ENCODE results near the gene PLCB1.

The PLCB1 gene

GRCh38 chr20:8519887-8520286 is 387.8 kb downstream of the PLCB1 start:
- Histone ChIP-seq H3K36me3 (no peaks in the 10 kb centered on the region), H3K27ac (no peak overlapping the region), H3K4me3 (no peak overlapping the region), H3K27me3 (no peaks in the 10 kb centered on the region), H3K4me1 (no peaks in the 10 kb centered on the region), H3K9me3 (no peaks in the 10 kb centered on the region)
- intact Hi-C loops (cut with DNase I; ENCODE audit: low total_unique reads), result no loop called here
- no peak for TF ChIP-seq CTCF (IDR thresholded peaks at IDR 0.05)
- no peak for DNase-seq

GRCh38 chr20:8522168-8522567 is 390.1 kb downstream of the PLCB1 start:
- Histone ChIP-seq H3K9me3 (no peaks in the 10 kb centered on the region), H3K27me3 (no peaks in the 10 kb centered on the region), H3K4me3 (no peak overlapping the region), H3K36me3 (no peaks in the 10 kb centered on the region), H3K4me1 (no peaks in the 10 kb centered on the region), H3K27ac (no peak overlapping the region)
- TF ChIP-seq CTCF (IDR thresholded peaks at IDR 0.05), result no peak
- intact Hi-C loops (cut with DNase I; ENCODE audit: low total_unique reads), result no loop called here
- DNase-seq, result no peak

GRCh38 chr20:8523684-8524083 is 391.6 kb downstream of the PLCB1 start:
- no peaks in the 10 kb centered on the region for H3K36me3 ChIP-seq
- no peak overlapping the region for H3K4me3 ChIP-seq
- no peaks in the 10 kb centered on the region for H3K9me3 ChIP-seq
- H3K4me1 ChIP-seq, result no peaks in the 10 kb centered on the region
- TF ChIP-seq CTCF (IDR thresholded peaks at IDR 0.05), result no peak
- no peak for DNase-seq
- no peak overlapping the region for H3K27ac ChIP-seq
- H3K27me3 ChIP-seq, result no peaks in the 10 kb centered on the region
- intact Hi-C loops (cut with DNase I; ENCODE audit: low total_unique reads), result no loop called here

GRCh38 chr20:8524101-8525016 is 392.3 kb downstream of the PLCB1 start:
- Histone ChIP-seq H3K4me3 (no peak overlapping the region), H3K4me1 (no peaks in the 10 kb centered on the region), H3K36me3 (no peaks in the 10 kb centered on the region), H3K9me3 (no peaks in the 10 kb centered on the region), H3K27ac (no peak overlapping the region), H3K27me3 (no peaks in the 10 kb centered on the region)
- no peak for TF ChIP-seq CTCF (IDR thresholded peaks at IDR 0.05)
- intact Hi-C loops (cut with DNase I; ENCODE audit: low total_unique reads), result no loop called here
- DNase-seq, result no peak

GRCh38 chr20:8525017-8525343 is 392.9 kb downstream of the PLCB1 start:
- DNase-seq, result no peak
- no peak overlapping the region for H3K27ac ChIP-seq
- no peaks in the 10 kb centered on the region for H3K36me3 ChIP-seq
- H3K4me3 ChIP-seq, result no peak overlapping the region
- H3K27me3 ChIP-seq, result no peaks in the 10 kb centered on the region
- no peak for TF ChIP-seq CTCF (IDR thresholded peaks at IDR 0.05)
- H3K9me3 ChIP-seq, result no peaks in the 10 kb centered on the region
- intact Hi-C loops (cut with DNase I; ENCODE audit: low total_unique reads), result no loop called here
- H3K4me1 ChIP-seq, result no peaks in the 10 kb centered on the region
